PC-9 (cell line): ENCODE measurements around the gene FKBP5. TPM values are rescaled to one million over a fixed set of nuclear protein-coding genes. Genes with fewer than 3 reads are reported as not detected.

ENCODE experiments used
- BruUV-seq: library from RNA; stranded (reverse); fragments of 400-500 nt; replicated peaks from 2 replicates; lab custom pipeline; 2021; lab: Mats Ljungman, UMichigan
- CTCF ChIA-PET: fragments of 300-600 bp; sonication (Branson Sonifier 250); formaldehyde crosslinking; loops from one replicate; lab custom pipeline; 2022; ENCODE audit warnings: antibody characterized with exemption; lab: Charles Lee
- POLR2A ChIA-PET: fragments of 300-600 bp; sonication (Branson Sonifier 250); formaldehyde crosslinking; loops from one replicate; lab custom pipeline; 2022; ENCODE audit warnings: antibody characterized with exemption; ENCODE audit not compliant: unreplicated experiment; lab: Charles Lee
- DNase-seq, 2 experiments: peaks; one replicate each; pipeline versions ENCODE4 v3.0.0 to v3.0.0-alpha.2; 2015 to 2022; ENCODE audit warnings: mixed read lengths in 1 of 2
- H2AFZ ChIP-seq: fragments of 200-600 bp; sonication (generic); 2 replicates; pipeline ENCODE4 v1.8.1; 2017; ENCODE audit warnings: antibody characterized with exemption
- H3F3A ChIP-seq: fragments of 200-600 bp; sonication (generic); 2 replicates; pipeline ENCODE4 v1.8.1; 2017; ENCODE audit warnings: antibody characterized with exemption, mild to moderate bottlenecking, low read depth; ENCODE audit not compliant: insufficient read depth
- H3K27ac ChIP-seq: fragments of 200-600 bp; sonication (generic); 2 replicates; pipeline ENCODE4 v1.6.1; 2016; ENCODE audit warnings: mixed run types
- H3K27me3 ChIP-seq: fragments of 200-600 bp; sonication (generic); 2 replicates; pipeline ENCODE4 v1.6.1; 2016; ENCODE audit warnings: low read depth, mixed run types; ENCODE audit not compliant: insufficient read depth
- H3K36me3 ChIP-seq: fragments of 200-600 bp; sonication (generic); 2 replicates; pipeline ENCODE4 v1.6.1; 2016; ENCODE audit warnings: low read depth, mixed run types
- H3K4me1 ChIP-seq: fragments of 200-600 bp; sonication (generic); replicated peaks from 2 replicates; pipeline ENCODE4 v1.6.1; 2016; ENCODE audit warnings: mixed run types; ENCODE audit not compliant: insufficient read depth
- H3K4me2 ChIP-seq: fragments of 200-600 bp; sonication (generic); 2 replicates; pipeline ENCODE4 v1.6.1; 2017; ENCODE audit warnings: mixed run types
- H3K4me3 ChIP-seq: fragments of 200-600 bp; sonication (generic); 2 replicates; pipeline ENCODE4 v1.6.1; 2016; ENCODE audit warnings: mixed run types
- H3K79me2 ChIP-seq: fragments of 200-600 bp; sonication (generic); 2 replicates; pipeline ENCODE4 v1.6.1; 2017; ENCODE audit warnings: low read depth, mixed run types
- H3K9me2 ChIP-seq: fragments of 200-600 bp; sonication (generic); 2 replicates; pipeline ENCODE4 v1.8.1; 2017; ENCODE audit warnings: mild to moderate bottlenecking; ENCODE audit not compliant: insufficient read depth
- H3K9me3 ChIP-seq: fragments of 200-600 bp; sonication (generic); 2 replicates; pipeline ENCODE4 v1.8.1; 2016; ENCODE audit warnings: low read depth; ENCODE audit not compliant: insufficient read depth
- H4K20me1 ChIP-seq: fragments of 200-600 bp; sonication (generic); 2 replicates; pipeline ENCODE4 v1.8.1; 2017; ENCODE audit not compliant: insufficient read depth
- CTCF ChIP-seq: fragments of 200-600 bp; sonication (generic); conservative IDR thresholded peaks from 2 replicates; pipeline ENCODE4 v1.6.1; 2017; ENCODE audit warnings: mixed run types, antibody characterized with exemption, mild to moderate bottlenecking, moderate library complexity
- EZH2 ChIP-seq: fragments of 200-600 bp; sonication (generic); IDR thresholded peaks from 2 replicates; pipeline ENCODE4 v1.8.0; 2017; ENCODE audit warnings: antibody characterized with exemption, low read depth
- intact Hi-C: fragments of 100-400 bp; cut with micrococcal nuclease; formaldehyde crosslinking; loops from one replicate; pipeline ENCODE4 v1.10.0; 2022; ENCODE audit not compliant: unreplicated experiment
- total RNA-seq: library from RNA; stranded (reverse); gene quantifications from 2 replicates; pipeline ENCODE4 v1.2.3, GENCODE V29; 2021

FKBP5 gene
- total RNA-seq, 1 experiment from 2014 or later, result 5.0 TPM

- peaks cover 3% of the 10 kb centered on the region; the same call in 1 of the 2 replicates for H3F3A ChIP-seq
- H3K9me2 ChIP-seq, result no peaks in the 10 kb centered on the region
- no peaks in the 10 kb centered on the region for H3K36me3 ChIP-seq
- intact Hi-C loops, result loop anchor here (1.0 to 10.0 kb wide), 6 partner anchors 40 to 511 kb away; partner anchors contain the start of genes DEF6 and FKBP5
- POLR2A ChIA-PET, result no interaction called here
- no peaks in the 10 kb centered on the region for H4K20me1 ChIP-seq
- no peaks in the 10 kb centered on the region for H3K79me2 ChIP-seq
- BruUV-seq, result no TSS peak
- H3K4me1 ChIP-seq, result peaks cover 4% of the 10 kb centered on the region
- H3K4me2 ChIP-seq, result no peak overlapping the region
- peak; percentile 63 to 66 for DNase-seq
- H3K27ac ChIP-seq, result no peak overlapping the region
- H3K9me3 ChIP-seq, result no peaks in the 10 kb centered on the region
- TF ChIP-seq CTCF (peak; percentile 91), EZH2 (no peak)
- no peak overlapping the region for H3K4me3 ChIP-seq
- H2AFZ ChIP-seq, result no peak overlapping the region
- H3K27me3 ChIP-seq, result no peaks in the 10 kb centered on the region
- CTCF ChIA-PET, result interaction anchor here (0.6 to 0.9 kb wide), 4 partner anchors 41 to 152 kb away, joined by 3 to 8 read pairs (median 4); no protein-coding TSS in a partner anchor
Measured at GRCh38 chr6:35583893-35584688, 104.6 kb downstream of the FKBP5 start.

- no peak for DNase-seq
- no peaks in the 10 kb centered on the region for H3K36me3 ChIP-seq
Measured at GRCh38 chr6:35582315-35582714, 106.4 kb downstream of the FKBP5 start.

GRCh38 chr6:35581633-35582032, 107.1 kb downstream of the FKBP5 start:
- no peak for TF ChIP-seq CTCF
- no peak for TF ChIP-seq EZH2
- H3F3A ChIP-seq, result peaks cover 3% of the 10 kb centered on the region; the same call in 1 of the 2 replicates
- intact Hi-C loops, result loop anchor here (2.0 to 10.0 kb wide), 4 partner anchors 59 to 513 kb away; partner anchors contain the start of genes DEF6 and FKBP5
- no TSS peak for BruUV-seq
- CTCF ChIA-PET, result interaction anchor here (0.6 kb wide), 1 partner anchor 109 kb away, joined by 6 read pairs; no protein-coding TSS in a partner anchor
- H3K27ac ChIP-seq, result no peak overlapping the region
- POLR2A ChIA-PET, result no interaction called here
- H3K9me3 ChIP-seq, result no peaks in the 10 kb centered on the region
- H4K20me1 ChIP-seq, result no peaks in the 10 kb centered on the region
- H3K27me3 ChIP-seq, result no peaks in the 10 kb centered on the region
- peaks cover 4% of the 10 kb centered on the region for H3K4me1 ChIP-seq
- no peak overlapping the region for H2AFZ ChIP-seq
- H3K36me3 ChIP-seq, result no peaks in the 10 kb centered on the region
- no peak overlapping the region for H3K4me3 ChIP-seq
- H3K4me2 ChIP-seq, result no peak overlapping the region
- H3K9me2 ChIP-seq, result no peaks in the 10 kb centered on the region
- no peaks in the 10 kb centered on the region for H3K79me2 ChIP-seq
- no peak for DNase-seq

More at GRCh38 chr6:35582315-35582714, 106.4 kb downstream of the FKBP5 start:
- intact Hi-C loops, result loop anchor here (2.0 to 10.0 kb wide), 4 partner anchors 60 to 512 kb away; partner anchors contain the start of genes DEF6 and FKBP5
- no peaks in the 10 kb centered on the region for H3K9me2 ChIP-seq
- TF ChIP-seq CTCF (no peak), EZH2 (no peak)
- H3F3A ChIP-seq, result peaks cover 3% of the 10 kb centered on the region; the same call in 1 of the 2 replicates
- no peaks in the 10 kb centered on the region for H4K20me1 ChIP-seq
- no peak overlapping the region for H3K4me3 ChIP-seq
- H3K4me1 ChIP-seq, result peaks cover 4% of the 10 kb centered on the region
- no TSS peak for BruUV-seq
- H3K4me2 ChIP-seq, result no peak overlapping the region
- H3K27me3 ChIP-seq, result no peaks in the 10 kb centered on the region
- no peak overlapping the region for H2AFZ ChIP-seq
- H3K79me2 ChIP-seq, result no peaks in the 10 kb centered on the region
- POLR2A ChIA-PET, result no interaction called here
- no peaks in the 10 kb centered on the region for H3K9me3 ChIP-seq
- H3K27ac ChIP-seq, result no peak overlapping the region
- CTCF ChIA-PET, result no interaction called here
